GM19372 (cell line): ENCODE data around the gene BCL7C.
"Not testable (repeated sequence)": the region's sequence is repeated elsewhere in the genome, so short reads cannot be mapped to it uniquely, and the experiment has no call there.

Source experiments
- ATAC-seq: cut with Tn5 transposase; IDR thresholded peaks from one replicate; pipeline ENCODE4 v1.9.1; 2021; ENCODE audit warnings: mild to moderate bottlenecking, low read depth, moderate library complexity; ENCODE audit not compliant: unreplicated experiment

Gene BCL7C

GRCh38 chr16:30874244-30874820 lies 19.5 kb downstream of the BCL7C start:
- no peak for ATAC-seq

DNA sequence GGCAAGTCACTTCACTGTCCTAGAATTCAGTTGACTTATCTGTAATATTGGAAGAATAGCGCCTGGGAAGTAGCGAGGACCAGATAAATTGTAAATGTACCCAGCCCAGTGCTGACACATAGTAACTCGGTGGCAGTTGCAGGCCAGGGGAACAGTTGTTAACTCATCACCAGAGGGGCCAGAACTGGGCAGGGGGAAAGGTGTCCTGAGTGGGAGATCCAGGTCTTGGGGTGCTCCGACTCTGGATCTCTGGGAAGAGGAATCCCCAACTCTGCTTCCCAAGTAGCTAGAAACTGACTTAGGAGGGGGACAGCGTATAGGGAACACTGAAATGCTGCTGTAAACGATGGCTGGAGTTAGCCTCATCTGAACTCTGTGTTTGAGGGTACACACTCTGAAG lies 23.0 kb downstream of the BCL7C start:
- no peak for ATAC-seq

- no peak for ATAC-seq
Observed at GRCh38 chr16:30867747-30868146, 26.1 kb downstream of the BCL7C start.

- no peak for ATAC-seq
Observed at GRCh38 chr16:30866031-30866430, 27.8 kb downstream of the BCL7C start.

DNA sequence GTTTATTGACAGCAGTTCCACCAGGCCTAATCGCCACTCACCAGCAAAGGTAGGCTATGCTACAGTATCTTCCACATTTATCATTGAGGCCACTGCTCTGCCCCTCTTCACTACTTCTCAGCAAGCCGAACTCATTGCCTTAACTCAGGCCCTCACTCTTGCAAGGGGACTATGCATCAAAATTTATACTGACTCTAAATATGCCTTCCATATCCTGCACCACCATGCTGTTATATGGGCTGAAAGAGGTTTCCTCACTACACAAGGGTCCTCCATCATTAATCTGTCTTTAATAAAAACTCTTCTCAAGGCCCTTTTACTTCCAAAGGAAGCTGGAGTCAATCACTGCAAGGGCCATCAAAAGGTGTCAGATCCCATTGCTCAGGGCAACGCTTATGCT lies 30.7 kb downstream of the BCL7C start:
- not testable (repeated sequence) for ATAC-seq

GRCh38 chr16:30860729-30861128 lies 33.1 kb downstream of the BCL7C start:
- not testable (repeated sequence) for ATAC-seq

- ATAC-seq: no peak
Observed at GRCh38 chr16:30858829-30859423, 35.0 kb downstream of the BCL7C start.

GRCh38 chr16:30858111-30858495 lies 35.8 kb downstream of the BCL7C start:
- no peak for ATAC-seq

GRCh38 chr16:30853758-30854157 lies 40.1 kb downstream of the BCL7C start:
- no peak for ATAC-seq

GRCh38 chr16:30850246-30850645 lies 43.6 kb downstream of the BCL7C start:
- ATAC-seq: no peak

DNA sequence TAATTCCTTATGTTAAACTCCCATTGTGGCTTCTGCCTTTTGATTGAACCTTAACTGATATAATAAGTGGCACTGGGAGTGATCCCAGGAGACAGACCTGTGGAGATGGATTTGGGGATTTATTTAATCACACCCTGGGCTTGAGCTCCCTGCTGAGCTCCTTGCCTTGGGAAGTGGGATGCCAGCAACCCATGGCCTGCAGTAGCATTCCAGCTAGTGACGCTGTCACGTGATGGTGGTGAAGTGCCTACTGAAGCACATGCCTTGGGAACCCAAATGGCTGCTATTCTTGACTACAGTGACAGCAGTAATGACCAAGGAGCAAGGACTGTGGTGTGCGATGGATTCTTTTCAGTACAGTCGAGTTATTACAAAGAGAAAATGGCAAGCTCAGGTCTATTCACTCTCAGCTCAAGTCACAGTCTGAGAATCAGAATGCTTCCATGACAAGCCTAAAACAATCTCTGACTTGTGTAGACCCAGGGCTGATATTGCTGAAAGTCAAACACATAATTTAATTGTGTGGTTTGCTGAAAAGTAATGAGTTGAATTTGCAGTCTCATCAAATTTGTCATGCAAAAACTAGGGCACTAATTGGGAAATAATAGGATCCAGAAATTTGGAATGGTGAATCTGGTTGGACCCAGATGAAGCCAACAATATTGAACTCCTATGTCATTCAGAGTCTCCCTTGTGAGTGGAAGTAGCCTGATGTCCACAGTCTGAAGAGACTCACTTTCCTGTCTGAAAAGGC lies 47.1 kb downstream of the BCL7C start:
- no peak for ATAC-seq

DNA sequence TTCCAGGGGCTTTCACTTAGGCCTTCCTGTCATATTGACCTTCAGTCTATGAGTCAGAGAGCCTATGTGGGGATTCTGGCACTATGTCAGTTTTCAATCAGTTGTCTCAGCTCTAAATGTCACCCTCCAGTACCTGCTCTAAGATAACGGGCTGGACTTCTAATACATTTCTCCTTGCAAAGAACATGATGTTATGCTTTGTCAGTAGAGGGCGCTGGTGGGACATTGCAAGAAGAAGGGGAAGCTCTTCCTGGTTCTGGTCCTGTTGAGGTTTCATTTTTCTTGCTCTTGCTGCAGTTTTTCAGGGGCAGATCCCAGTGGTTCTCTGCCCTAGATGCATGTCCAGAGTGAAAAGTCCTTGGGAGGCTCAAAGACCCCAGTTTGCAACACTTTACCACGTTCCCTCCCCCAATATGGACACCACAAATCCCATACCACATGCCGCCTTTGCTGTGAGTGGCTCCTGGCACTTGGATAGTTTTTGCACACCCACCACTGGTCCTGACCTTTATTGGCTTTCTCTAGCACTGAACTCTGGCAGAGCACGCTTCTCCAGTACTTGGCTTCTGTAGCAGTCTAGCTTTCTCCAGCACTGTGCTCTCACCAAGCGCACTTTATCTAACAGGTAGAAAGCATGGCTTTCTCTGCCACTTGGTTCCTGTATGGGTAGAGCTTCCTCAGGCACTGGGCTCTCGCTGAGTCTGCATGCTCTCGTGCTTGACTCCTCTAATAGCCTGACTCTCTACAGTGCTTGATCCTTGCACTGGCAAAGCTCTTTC lies 49.0 kb downstream of the BCL7C start:
- no peak for ATAC-seq

DNA sequence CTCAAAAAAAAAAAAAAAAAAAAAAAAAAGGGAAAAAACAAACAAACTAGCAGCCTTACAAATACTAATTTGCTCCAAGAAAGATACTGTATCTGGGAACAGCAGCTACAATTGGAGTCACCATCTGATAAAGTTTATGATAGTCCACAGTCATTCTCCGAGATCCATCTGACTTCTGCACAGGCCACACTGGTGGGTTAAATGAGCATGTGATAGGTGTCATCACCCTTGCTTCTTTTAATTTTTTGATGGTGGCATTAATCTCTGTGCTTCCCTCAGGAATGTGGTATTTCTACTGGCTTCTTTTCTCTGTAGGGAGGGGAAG lies 49.6 kb downstream of the BCL7C start:
- no peak for ATAC-seq

GRCh38 chr16:30843501-30843900 lies 50.4 kb downstream of the BCL7C start:
- no peak for ATAC-seq

- no peak for ATAC-seq
Observed at GRCh38 chr16:30842971-30843370, 50.9 kb downstream of the BCL7C start.

DNA sequence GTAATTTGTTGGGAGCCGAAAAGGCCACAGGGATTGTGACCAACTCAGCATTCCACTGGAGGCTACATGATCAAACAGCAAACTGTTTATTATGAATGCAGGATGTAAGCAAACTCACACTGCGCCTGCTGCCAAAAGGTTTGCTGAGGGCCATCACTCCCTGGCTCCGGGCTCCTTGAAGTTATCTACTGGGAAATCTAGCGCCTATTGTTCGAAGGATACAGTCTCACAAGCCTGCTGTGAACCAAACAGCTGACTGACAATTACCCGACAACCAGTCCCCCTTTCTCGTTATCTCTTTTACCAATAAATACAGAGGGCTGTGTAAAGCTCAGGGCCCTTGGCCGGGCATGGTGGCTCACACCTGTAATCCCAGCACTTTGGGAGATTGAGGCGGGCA lies 52.5 kb downstream of the BCL7C start:
- ATAC-seq: no peak

GRCh38 chr16:30840611-30841010 lies 53.3 kb downstream of the BCL7C start:
- ATAC-seq: no peak

- ATAC-seq: no peak
Observed at GRCh38 chr16:30839523-30840227, 54.2 kb downstream of the BCL7C start.

DNA sequence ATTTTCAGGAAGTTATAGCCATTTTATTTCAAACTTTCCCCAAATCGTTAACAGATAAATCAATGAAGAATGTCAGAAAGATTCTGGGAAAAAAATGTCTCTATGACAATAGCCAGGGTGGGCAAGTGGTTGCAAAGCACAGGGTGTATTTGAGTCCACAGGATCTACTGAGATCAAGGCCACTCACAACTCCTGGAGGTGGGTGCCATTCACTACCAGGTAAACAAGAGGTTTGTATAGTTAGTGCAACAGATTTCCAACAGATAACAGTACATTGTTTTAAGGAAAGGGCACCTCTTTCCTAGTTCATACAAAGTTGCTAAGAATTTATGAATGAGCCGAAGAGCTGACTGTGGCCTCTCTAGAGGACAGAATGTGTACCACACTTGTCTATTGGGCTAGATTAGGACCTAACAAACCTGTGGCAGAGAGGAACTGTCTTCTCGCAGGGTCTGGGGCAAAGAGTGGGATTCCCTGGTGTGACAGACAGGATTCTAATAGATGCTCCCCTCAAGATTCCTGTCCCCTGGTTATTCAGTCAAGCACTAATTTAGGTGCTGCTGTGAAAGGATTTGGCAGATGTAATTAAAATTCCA lies 54.9 kb downstream of the BCL7C start:
- no peak for ATAC-seq

- ATAC-seq: no peak
Observed at GRCh38 chr16:30837904-30838303, 56.0 kb downstream of the BCL7C start.
